HG02885 (cell line): Measurements from ENCODE around the gene FLYWCH2.

Experiments
- ATAC-seq: cut with Tn5 transposase; IDR thresholded peaks from one replicate; pipeline ENCODE4 v1.9.1; 2021; ENCODE audit warnings: mild to moderate bottlenecking; ENCODE audit not compliant: unreplicated experiment, poor library complexity

FLYWCH2 gene

GRCh38 chr16:2882650-2883457 is at the start of gene FLYWCH2:
Gene FLYWCH2, plus strand, starts transcription at chr16:2883215. Its CDS starts 13,235 bp downstream, at chr16:2896450.
- peak; percentile 87 for ATAC-seq

GRCh38 chr16:2833776-2834175 is 49.2 kb upstream of the FLYWCH2 start:
- ATAC-seq = no peak

- ATAC-seq = no peak
Measured at GRCh38 chr16:2834968-2835367, 48.0 kb upstream of the FLYWCH2 start.

GRCh38 chr16:2835638-2836493 is 47.1 kb upstream of the FLYWCH2 start:
- no peak for ATAC-seq

GRCh38 chr16:2836646-2837508 is 46.1 kb upstream of the FLYWCH2 start:
- ATAC-seq = no peak

- no peak for ATAC-seq
Measured at GRCh38 chr16:2838928-2839327, 44.1 kb upstream of the FLYWCH2 start.

GRCh38 chr16:2839650-2840450 is 43.2 kb upstream of the FLYWCH2 start:
- no peak for ATAC-seq

GRCh38 chr16:2840914-2841313 is 42.1 kb upstream of the FLYWCH2 start:
- no peak for ATAC-seq

GRCh38 chr16:2841606-2842339 is 41.2 kb upstream of the FLYWCH2 start:
- no peak for ATAC-seq

GRCh38 chr16:2842340-2843000 is 40.5 kb upstream of the FLYWCH2 start:
- no peak for ATAC-seq

GRCh38 chr16:2843526-2843925 is 39.5 kb upstream of the FLYWCH2 start:
- no peak for ATAC-seq

- ATAC-seq = no peak
Measured at GRCh38 chr16:2845116-2845515, 37.9 kb upstream of the FLYWCH2 start.

- ATAC-seq = no peak
Measured at GRCh38 chr16:2846511-2847310, 36.3 kb upstream of the FLYWCH2 start.

GRCh38 chr16:2848933-2849725 is 33.9 kb upstream of the FLYWCH2 start:
- ATAC-seq = no peak

GRCh38 chr16:2852003-2852730 is 30.8 kb upstream of the FLYWCH2 start:
- ATAC-seq = no peak
